Middle frontal gyrus (tissue), 1 donor: ENCODE measurements around the gene DNPH1.

Source experiments
- DNase-seq: peaks from one replicate; pipeline ENCODE4 v3.0.0-alpha.2; 2015; ENCODE audit warnings: low spot score; ENCODE audit errors: extremely low spot score

Gene DNPH1

DNA sequence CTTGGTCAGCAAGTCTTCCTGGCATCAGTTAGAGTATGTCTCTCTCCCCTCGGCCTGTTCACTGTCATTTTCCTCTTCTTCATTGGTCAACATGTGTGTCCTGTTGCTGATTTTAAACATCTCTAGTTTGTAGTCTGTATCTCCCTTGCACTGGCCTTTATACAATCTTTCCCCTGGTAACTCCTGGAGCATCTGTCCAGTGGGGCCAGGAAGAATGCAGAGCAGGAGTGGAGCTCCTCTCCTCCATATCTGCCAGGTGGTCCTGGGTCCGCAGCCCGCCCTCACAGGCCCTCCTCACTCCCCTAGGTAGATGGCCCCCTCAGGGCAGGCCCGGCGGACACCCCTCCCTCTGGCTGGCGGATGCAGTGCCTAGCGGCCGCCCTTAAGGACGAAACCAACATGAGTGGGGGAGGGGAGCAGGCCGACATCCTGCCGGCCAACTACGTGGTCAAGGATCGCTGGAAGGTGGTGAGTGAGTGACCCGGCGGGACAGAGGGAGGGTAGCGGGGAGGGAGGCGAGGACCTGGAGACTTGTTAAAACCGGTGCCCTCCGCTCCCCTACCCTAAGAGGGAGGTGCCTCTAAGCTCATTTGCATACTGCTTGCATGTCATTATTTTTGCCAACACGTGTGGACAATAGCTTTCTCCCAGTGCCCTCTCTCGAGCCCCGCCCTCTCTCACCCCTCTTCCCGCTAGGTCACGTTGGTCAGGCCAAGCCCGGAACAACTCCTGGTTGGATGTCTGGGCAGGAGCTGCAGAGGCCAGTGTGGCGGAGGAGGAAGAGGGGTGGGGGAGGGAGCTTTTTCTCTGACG is 17.2 kb upstream of the DNPH1 start:
- DNase-seq, result peak; percentile 54

DNA sequence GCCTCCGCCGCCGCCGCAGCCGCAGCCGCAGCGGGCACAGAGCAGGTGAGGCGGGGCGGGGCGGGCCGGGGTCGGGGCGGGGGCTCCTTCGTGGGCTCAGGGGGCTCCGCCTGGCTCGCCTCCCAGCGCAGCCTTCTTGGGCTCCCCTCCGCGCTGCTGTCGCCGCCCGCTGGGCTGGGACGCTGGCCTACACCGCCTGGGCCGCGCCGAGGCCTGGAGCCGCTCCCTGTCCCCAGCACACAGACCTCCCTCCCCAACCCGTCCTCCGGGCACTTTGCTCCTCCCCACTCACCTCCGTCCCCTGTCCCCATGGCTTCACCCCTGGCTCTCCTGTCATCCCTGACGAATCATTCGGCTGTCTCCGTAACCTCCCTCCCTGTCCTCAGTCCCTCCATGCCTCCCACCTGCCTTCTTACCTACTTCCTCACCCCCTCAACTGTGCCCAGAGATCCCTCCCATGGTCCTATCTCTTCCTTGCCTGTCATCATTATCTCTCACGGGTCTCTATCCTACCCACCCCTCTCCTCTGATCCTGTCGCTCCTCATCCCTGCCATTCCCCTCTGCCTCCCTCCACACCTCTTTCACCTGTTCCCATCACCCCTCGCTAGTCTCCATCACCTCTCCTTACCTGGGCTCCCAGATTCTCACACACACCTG is 14.5 kb upstream of the DNPH1 start:
- no peak for DNase-seq

DNA sequence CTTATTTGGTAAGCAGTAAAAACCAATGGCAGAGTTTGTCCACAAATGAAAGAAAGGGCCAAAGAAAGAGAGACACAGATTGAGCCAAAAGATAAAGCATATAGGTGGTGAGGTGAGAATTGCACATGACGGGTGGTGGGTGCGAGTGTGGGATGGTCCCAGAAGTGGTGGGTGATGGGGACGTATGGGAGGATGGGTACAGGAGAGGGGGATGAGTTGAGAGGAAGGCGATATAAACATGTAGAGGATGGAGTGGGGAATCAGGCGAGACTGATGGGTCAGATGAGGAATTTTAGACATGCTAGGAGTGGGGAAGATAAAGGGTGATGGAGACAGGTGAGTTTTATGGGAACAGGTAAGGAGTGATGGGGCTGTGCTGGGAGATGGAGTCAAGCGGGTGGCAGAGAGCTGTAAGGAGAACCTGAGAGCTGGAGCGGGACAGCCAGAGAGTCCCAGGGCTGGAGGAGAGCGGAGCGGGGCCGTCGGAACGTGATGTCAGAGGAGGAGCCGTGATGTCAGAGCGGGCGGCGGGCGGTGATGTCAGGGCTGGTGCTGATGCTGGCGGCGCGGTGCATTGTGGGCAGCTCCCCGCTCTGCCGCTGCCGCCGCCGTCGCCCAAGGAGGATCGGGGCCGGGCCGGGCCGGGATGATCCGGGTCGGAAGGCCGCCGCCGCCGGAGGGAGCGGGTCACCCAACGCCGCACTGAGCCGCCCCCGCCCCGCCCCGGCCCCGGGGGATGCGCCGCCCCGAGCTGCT is 13.8 kb upstream of the DNPH1 start, which contains the start of gene TTBK1:
TSS of gene TTBK1 (plus strand) at position 574 of the 756 bp plus-strand sequence. CDS start 3,180 bp downstream, outside the sequence.
- DNase-seq, result peak; percentile 38

DNA sequence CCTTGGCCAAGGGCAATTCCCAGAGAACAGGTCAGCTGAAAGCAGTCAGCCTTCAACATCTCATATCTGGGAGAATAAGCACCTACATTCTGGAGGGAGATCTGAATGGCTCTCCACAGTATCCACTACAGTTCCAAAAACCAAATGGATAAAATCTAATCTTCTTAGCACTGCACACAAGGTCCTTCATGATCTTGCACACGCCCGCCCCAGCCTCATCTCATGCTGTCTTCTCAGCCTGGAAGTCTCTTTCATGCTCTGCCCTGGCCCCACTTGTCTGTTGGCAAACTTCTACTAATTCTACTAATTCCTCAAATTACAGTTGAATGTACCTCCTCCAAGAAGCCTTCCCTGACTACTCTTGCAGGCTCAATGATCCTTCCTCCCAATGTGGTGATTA is 12.2 kb upstream of the DNPH1 start:
- no peak for DNase-seq

DNA sequence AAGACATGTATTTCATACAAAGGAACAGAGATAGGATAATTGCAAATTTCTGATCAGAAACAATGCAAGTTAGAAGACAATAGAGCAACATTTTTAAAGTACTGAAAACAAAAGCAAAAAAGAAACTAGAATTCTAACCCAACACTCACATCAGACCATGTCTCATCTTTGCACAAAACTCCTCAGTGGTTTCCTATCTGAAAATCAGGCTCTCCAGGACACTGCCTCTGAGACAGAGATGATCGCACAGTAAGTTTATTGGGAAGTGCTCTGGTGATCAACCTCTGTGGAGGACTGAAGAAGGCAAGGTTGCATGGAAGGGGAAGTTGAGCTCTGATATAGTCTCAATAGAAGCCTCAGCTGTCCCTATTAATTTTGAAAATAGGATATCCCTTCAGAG is 11.7 kb upstream of the DNPH1 start:
- DNase-seq, result no peak

DNA sequence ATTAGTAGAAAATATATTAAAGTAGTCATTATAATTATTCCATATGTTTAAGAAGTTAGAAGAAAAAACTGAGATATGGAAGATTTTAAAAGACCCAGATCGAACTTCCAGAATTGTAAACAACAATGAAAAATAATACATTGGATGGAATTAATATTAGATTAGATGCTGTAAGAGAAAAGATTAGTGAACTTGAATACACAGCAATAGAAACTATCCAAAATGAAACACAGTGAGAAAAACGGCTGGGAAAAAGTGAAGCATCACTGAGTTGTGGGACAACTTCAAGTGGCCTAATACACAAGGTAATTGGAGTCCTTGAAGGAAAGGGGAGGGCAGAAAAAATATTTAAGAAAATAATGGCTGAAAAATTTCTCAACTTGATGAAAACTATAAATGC is 9.8 kb upstream of the DNPH1 start:
- no peak for DNase-seq

DNA sequence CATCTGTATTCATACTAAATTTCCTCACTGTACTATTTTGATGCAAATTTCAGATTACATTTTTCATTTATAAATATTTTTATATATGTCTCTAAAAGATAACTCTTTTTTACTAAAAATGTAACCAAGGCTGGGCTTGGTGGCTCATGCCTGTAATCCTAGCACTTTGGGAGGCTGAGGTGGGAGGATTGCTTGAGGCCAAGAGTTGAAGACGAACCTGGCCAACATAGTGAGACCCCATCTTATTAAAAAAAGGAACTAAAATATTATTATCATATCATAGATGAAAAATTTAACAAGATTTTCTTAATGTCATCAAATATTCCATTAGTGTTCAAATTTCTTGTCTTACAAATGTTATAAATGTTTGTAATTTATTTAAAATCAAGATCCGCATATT is 6.6 kb upstream of the DNPH1 start:
- no peak for DNase-seq

DNA sequence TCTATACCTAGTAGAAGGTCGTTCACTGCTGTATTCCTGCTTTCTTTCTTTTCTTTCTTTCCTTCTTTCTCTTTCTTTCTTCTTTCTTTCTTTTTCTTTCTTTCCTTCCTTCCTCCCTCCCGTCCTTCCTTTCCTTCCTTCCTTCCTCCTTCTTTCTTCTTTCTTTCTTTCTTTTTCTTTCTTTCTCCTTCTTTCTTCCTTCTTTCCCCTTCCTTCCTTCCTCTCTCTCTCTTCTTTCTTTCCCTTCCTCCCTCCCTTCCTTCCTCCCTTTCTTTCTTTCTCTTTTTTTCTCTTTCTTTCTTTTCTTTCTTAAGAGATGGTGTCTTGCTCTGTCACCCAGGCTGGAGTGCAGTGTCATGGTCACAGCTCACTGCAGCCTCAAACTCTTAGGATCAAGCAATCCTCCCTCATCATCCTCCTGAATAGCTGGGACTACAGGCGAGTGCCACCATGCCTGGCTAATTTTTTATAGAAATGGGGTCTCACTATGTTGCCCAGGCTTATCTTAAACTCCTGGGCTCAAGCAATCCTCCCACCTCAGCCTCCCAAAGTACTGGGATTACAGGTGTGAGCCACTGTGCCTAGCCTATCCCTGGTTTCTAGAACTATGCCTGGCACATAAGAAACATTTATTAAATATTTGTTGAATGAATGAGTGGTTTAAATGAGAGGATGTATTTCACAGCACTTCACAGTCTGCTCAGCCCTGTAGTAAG is 2.6 kb upstream of the DNPH1 start:
- no peak for DNase-seq

DNA sequence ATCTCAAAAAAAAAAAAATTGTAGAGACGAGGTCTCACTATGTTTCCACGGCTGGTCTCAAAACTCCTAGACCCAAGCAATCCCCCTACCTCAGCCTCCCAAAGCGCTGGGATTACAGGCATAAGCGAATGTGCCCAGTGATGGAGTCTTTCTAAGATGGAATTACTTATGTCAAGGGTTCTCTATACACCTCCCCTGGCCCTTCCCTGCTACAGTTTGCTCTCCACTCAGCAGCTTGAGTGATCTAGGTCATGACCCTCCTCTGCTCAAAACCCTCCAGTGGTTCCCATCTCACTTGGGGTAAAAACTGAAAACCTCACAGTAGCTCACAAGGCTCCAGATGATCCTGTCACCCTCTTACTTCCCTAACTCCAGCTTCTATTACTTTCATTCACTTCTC is 1.8 kb upstream of the DNPH1 start:
- DNase-seq, result no peak

DNA sequence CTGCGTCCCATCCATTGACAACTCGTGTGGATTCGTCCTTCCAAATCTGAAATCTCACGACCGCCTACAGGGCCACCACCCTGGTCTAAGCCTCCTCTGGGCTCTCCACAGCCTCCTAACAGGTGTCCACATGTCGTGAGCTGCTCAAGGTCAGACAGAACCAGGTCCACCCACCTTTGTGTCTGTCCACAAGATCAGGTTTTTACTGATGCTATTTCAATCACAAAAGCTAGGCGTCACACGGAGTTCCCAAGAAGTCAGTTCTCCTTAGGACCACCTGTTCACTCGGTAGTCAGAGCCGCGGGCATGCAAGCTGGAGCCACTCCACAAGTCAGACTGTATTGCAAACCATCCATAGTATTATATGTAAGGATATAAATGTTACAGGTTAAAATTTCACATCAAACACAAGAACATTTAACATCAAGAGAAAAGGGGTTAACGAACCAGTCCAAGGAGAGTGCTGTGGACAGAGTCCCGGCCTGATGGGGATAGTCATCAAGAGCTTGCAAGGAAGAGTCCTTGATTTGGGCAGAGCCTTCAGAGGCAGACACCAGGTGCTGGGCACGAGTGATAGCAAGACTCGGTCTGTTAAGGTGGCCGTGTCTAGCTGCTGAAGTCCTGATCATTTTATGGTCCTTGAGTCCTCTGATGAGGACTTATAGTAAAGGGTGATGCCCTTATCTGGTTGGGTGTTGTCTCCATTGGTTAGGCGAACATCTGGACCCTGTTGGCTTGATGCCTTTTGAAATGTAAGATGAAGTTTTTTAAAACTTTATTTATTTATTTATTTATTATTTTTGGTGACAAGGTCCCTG is 731 bp upstream of the DNPH1 start:
- DNase-seq, result no peak

DNA sequence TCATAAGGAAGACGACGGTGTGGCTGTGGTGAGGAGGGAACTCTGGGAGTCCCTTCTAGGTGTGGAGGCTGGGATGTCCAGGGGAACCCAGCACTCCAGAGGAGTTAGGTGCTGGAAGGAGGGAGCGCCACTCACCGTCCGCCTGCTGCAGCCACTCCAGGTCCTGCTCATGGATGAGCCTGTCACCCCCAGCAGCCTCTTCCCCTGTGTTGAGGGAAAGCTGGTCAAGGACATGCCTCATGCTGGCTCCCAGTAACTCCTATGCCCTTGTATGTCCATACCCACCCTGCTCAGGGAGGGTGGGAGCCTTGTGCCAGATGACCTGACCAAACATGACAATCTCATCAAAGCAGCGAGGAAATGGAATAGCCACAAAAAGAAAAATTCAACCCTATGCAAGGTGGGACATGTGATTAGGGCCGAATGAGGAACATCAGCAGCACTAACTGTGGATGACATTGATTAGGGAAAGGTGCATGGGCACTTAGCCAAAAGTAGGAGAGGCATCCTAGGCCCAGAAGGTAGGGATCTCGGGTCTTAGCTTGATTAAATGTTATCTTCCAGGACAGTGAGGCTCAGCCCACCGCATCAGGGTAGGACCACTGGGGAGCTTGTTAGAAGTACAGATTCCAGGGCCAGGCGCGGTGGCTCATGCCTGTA is 3.0 kb downstream of the DNPH1 start:
- no peak for DNase-seq

DNA sequence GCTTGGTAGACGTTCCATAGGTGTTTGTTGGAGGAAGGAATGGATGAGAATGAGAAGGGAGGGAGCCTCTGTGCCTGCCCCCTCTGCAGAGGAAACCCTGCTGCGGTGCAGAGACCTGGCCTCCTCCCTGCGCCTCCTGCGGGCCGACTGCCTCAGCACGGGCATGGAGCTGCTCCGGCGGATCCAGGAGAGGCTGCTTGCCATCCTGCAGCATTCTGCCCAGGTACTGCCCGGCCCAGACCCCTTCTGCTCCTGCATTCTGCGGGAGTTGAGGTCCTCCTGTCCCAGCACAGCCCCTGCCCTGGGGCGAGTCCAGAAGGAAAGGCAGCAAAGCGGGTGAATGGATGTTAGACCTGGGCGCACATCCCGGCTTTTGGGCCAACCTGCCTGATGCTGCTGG is 6.1 kb downstream of the DNPH1 start:
- DNase-seq, result no peak

DNA sequence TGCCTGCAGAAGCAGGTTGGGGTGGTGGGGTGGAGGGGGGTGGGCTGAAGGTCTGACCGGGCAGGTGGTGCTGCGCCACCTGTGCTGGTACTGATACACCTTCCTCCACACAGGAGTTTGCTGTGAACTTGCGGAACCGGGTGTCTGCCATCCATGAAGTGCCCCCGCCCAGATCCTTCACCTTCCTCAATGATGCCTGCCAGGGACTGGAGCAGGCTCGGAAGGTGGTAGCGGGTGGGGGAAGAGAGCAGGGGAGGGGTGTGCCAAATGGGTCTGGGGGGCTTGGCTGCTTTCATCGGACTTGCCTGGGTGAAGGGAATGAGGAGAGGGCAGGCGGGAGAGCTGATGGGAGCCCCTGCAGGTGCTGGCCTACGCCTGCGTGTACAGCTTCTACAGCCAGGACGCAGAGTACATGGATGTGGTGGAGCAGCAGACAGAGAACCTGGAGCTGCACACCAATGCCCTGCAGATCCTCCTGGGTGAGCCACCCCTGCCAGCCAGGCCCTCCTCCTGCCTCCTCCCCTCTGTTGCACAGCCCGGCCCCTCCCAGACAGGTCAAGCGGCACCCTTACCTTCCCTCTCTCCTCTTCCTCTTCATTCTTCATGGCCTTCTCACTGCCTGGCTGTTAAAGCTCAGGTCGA is 6.7 kb downstream of the DNPH1 start:
- no peak for DNase-seq

DNA sequence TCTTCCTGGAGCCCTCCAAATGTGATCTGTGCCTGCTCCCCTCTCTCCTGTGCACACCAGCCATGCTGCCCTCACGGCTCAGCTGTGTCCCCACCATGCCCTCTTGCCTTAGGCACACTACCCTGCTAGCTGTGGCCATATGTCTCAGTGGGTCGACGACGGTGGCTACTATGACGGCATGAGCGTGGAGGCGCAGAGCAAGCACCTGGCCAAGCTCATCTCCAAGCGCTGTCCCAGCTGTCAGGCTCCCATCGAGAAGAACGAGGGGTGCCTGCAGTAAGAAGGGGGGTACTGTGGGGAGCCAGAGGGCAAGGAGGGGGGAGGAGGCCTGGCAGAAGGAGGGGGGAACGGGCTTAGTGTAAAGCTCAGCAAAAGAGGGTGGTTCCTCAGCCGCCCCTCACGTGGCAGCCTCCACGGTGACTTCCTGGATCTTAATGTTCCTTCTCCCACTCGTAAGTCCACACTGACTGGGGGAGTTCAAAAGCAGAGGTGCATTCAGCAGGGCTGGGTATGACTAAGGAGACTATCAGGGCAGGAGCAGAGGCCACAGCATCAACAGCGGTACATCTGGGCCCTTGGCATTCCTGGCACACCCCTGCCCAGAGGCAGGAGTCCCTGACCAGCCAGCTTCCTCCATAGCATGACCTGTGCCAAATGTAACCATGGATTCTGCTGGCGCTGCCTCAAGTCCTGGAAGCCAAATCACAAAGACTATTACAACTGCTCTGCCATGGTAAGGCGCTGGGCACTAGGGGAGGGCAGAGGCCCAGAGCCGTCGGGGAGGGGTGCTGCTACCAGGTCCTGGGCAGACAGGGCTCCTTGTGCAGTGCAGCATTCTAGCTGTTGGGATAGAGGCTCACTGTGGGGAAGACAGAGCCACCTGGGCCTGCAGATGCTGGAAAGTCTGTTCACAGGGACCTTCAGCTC is 8.0 kb downstream of the DNPH1 start:
- DNase-seq, result no peak

DNA sequence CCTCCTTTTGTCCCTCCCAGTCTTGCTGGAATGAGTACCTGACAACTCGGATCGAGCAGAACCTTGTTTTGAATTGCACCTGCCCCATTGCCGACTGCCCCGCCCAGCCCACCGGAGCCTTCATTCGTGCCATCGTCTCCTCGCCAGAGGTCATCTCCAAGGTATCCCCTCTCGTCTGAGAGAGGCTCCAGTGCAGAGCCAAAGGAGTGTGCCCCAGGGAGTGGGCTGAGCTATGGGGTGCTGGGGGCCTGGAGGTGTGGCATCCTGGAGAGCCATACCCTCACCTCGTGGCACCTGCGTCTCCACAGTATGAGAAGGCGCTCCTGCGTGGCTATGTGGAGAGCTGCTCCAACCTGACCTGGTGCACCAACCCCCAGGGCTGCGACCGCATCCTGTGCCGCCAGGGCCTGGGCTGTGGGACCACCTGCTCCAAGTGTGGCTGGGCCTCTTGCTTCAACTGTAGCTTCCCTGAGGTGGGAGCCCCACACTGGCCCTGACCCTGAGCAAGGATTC is 8.8 kb downstream of the DNPH1 start:
- no peak for DNase-seq

DNA sequence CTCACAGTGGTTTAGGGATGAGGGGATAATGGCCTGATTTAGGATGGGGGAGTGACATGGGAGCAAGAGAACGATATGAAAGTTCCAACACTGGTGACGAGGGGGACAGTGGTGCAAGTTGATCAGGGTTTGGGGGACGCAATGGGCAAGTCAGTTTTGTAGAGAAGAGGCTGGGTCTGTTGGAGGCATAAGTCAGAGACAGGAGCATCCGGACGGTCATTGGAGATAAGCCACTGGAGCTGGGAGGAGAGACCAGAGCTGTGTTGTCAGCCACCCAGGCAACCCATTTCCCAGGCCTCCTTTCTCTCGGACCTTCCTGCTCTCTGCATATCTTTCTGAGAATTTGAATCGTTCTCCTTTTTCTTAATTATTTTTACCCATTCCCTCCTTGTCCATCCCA is 9.5 kb downstream of the DNPH1 start:
- DNase-seq, result no peak

DNA sequence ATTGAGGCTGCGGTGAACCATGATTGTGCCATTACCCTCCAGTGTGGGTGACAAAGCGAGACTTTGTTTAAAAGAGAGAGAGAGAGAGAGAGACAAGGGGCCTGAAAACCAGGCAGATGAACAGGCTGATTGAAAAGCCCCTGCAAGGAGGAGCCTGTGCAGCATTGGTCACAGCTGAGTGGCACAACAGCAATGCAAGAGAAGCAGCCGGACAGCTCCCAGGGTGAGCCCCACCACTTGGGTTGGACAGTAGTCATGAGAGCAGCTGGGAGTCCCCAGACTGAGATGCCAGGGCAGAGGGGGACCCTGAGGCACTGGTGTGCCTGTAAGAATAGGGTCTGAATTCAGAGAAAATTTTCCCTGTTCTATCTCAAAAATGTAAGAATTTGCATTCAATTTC is 10.2 kb downstream of the DNPH1 start:
- DNase-seq, result no peak

DNA sequence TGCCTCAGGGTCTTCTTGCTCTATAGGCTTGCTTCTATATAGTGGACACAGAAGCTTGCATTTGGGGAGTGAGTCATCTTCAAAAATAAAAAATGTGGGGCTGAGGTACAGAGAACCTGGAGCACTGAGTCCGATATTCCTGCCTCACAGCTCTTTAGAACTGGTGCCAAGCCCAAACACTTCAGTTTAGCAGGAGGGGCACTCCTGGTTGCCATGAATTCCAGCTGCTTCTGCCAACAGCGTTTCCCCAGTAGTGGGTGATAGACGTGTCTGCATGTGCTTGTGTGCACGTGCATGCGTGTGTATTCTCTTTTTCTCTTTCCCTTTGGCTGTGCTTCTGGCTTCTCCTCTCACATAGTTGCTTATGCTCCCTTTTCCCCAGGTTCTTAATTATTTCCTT is 11.9 kb downstream of the DNPH1 start:
- no peak for DNase-seq
